ENCODE results near the gene F7.
"Not testable (repeated sequence)": the region's sequence is repeated elsewhere in the genome, so short reads cannot be mapped to it uniquely, and the experiment has no call there.

F7 gene

DNA sequence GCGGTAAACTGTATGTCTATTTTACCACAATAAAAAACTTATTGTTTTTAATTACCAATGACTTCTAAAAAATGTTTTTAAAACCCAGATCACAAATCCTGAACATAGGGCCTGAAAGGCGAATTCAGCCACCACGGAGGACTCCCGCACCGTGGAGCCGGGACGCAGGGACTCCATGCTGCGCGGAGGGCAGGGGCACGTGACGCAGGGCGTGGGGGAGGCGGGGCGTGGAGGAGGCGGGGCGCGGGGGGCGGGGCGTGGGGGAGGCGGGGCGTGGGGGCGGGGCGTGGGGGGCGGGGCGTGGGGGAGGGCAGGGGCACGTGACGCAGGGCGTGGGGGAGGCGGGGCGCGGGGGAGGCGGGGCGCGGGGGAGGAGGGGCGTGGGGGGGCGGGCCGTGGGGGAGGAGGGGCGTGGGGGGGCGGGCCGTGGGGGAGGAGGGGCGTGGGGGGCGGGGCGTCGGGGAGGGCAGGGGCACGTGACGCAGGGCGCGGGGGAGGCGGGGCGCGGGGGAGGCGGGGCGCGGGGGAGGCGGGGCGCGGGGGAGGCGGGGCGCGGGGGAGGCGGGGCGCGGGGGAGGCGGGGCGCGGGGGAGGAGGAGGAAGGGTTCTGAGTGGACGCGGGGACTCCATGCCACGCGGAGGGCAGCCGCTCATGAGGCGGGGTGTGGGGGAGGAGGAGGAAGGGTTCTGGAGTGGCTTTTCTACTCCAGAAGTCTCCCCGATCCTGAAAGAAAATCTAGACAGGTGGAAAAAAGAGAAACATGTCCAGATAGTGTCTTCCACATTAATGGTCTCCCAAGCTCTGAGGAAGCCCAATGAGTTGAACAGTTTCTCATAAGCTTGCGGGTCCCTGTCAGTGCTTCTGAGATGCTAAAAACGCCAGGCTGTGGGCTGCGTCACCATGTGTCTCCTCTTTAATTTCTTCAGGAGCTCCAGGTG, 48.5 kb downstream of the F7 start:
- peak; percentile 61 for DNase-seq

DNA sequence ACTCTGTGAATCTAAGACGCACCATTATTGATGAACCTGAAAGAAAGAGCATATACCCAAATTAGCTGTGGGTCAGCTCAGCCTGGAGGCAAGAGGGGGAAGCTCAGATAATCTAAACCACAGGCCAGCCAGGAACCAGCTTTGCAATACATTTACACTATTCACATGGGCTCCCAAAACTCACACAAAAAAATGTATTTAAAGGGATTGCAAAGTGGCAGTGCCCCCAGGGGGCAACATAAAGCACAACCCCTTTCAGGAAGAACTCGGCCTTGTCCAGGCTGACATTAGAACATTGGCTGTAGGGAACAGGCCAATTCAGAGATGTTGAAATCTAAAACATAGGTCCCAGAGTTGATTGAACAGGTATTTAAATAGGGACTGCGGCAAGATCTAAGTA, 49.6 kb downstream of the F7 start:
- no peak for DNase-seq

DNA sequence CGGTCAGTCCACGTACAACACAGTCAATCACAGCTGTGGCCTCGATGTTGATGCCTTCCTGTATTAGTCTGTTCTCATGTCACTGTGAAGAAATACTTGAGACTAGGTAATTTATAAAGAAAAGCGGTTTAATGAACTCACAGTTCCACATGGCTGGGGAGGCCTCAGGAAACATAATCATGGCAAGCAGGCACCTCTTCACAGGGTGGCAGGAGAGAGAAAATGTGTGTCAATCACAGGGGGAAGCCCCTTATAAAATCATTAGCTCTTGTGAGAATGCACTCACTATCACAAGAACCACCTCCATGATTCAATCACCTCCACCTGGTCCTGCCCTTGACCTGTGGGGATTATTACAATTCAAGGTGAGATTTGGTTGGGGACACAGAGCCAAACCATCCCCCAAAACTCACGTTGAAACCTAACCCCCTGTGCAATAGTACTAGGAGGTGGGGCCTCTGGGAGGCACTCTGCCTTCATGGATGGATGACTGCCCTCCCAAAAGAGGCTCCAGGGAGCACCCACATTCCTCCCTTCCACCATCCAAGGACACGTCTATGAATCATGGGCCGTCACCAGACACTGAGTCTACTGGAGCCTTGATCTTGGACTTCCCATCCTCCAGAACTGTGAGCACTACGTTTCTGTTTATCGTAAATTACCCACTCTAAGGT, 50.5 kb downstream of the F7 start:
- no peak for DNase-seq

DNA sequence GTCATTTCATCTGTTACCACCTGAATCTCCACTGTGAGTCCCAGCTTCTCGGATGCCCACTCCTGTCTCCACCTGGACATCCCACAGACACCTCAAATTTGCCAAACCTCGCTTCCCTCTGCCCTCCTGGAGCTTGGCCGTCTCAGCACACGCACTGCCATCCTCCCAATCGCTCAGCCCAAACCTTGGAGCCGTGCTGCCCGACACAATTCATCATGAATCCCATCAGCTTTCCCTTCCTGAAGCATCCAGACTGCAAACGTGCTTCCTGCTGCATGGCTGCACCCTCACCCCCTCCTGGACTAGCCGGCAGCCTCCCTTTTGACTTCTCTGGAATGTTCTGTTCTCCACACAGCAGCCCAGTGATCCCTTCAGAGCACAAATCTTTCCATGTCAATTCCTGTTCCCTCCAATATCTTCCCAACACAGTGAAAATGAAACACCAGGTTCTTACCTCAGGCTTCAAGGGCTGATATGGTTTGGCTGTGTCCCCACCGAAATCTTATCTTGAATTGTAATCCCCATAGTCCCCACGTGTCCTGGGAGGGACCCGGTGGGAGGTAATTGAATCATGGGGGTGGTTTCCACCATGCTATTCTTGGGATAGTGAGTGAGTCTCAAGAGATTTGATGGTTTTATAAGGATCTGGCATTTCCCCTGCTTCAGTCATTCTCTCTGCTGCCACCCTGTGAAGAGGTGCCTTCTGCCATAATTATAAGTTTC, 51.8 kb downstream of the F7 start:
- DNase-seq, result no peak

DNA sequence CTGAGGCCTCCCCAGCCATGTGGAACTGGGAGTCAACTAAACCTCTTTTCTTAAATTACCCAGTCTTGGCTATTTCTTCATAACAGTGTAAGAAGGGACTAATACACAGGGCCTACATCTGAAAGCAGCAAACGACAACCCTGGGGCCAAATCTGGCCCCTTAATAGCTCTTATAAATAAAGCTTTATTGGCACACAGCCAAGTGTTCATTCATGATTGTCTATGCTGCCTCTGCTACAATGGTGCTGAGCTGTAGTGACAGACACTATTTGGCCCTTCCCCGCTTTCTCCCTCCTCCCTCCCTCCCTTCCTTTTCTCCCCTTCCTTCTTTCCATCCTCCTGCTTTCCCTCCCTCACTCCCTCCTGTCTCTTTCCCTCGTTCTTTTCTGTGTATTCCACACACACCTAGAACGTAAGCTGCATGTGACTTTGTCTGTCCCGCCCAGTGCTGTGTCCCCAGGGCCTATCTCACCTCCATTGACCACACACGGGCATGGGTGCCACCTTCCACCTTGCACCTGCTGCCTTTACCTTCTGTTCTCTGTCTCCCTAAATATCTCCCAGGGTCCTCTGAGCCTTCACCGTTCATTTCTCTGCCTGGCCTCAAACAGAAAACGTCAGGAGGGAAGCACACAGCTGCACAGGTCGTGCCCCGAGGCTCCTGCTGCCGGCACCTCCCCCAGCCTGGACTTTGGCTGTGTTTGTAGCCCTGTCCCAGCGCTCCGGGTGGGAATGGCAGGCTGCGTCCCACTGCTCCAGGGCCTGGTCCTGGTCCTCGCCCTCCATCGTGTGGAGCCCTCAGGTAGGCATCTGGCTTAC, 52.5 kb downstream of the F7 start, which contains the start of gene PROZ:
TSS of gene PROZ (plus strand) at position 720 of the 819 bp plus-strand sequence. CDS start at position 733, 13 bp downstream.
- no peak for DNase-seq

DNA sequence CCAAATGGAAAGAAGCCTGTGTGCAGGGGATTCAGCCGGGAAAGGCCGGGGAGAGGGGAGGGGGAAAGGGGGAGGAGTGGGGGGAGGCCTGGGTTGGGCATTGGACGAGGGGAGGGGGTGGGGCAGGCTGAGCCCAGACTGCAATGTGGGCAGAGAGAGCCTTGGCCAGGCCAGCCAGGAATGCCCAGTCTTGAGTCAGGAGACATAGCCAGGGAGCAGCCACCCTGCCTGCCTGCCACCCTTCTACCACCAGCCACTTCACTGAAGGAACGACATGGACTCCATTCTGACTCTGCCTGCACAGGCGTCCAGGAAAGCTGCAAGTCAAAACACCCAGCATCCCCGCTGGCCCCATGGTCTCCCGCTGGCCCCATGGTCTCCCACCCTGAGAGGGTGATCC, 53.4 kb downstream of the F7 start:
- DNase-seq, result no peak

DNA sequence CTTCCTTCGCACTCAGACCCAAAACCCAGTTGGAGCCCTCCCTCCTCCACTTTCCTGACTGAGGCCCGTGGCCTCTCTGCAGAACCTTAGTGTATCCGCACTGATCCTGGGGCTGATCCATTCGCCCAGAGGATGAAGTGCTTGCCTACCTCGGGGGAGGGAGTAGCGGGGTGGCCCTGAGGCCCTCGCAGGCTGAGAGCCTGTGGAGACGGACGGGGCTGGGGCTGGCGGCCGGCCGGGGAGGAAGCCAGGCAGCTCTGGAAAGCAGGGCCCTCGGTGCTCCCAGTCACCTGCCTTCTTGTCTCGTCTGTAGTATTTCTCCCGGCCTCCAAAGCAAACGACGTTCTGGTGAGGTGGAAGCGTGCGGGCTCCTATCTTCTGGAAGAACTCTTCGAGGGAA, 54.1 kb downstream of the F7 start:
- no peak for DNase-seq

DNA sequence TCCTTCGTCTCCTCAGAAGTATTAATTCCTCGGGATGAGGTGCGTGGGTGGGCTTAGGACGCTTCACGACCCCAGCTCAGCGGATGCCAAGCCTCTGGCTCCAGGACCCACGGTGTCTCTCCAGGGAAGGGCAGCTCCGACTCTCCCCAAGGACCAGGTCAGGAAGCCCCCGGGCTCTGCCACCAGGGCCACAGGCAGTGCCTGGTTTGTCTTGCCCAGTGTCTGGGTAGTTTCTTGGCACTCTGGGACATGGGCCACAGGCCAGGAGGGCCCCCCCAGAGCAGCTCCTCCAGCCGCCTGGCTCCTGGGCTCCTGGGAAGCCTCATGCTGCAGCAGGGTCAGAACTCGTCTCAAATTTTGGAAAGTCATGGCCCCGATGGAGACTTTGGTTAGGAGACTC, 55.4 kb downstream of the F7 start:
- no peak for DNase-seq

DNA sequence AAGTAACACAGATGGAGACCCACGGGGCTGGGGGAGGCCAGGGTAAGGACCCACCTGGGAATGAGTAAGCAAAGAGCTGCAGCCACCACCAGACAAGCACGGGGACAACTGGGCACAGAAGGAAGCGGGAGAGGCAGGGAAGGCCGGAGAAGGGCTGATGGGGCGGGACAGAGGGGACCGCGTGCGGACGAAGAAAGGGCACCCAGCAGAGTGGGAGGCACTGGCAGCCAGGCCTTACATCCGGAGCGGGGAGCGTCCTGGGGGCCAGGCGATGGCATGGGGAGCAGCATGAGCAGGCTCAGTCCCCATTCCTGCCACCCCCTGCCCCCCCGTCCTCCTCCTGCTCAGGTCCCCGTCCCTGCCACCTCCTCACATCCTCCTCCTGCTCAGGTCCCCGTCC, 55.8 kb downstream of the F7 start:
- DNase-seq, result no peak

DNA sequence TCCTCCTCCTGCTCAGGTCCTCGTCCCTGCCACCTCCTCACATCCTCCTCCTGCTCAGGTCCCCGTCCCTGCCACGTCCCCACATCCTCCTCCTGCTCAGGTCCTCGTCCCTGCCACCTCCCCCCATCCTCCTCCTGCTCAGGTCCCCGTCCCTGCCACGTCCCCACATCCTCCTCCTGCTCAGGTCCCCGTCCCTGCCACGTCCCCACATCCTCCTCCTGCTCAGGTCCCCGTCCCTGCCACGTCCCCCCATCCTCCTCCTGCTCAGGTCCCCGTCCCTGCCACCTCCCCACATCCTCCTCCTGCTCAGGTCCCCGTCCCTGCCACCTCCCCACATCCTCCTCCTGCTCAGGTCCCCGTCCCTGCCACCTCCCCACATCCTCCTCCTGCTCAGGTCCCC, 56.4 kb downstream of the F7 start:
- not testable (repeated sequence) for DNase-seq

DNA sequence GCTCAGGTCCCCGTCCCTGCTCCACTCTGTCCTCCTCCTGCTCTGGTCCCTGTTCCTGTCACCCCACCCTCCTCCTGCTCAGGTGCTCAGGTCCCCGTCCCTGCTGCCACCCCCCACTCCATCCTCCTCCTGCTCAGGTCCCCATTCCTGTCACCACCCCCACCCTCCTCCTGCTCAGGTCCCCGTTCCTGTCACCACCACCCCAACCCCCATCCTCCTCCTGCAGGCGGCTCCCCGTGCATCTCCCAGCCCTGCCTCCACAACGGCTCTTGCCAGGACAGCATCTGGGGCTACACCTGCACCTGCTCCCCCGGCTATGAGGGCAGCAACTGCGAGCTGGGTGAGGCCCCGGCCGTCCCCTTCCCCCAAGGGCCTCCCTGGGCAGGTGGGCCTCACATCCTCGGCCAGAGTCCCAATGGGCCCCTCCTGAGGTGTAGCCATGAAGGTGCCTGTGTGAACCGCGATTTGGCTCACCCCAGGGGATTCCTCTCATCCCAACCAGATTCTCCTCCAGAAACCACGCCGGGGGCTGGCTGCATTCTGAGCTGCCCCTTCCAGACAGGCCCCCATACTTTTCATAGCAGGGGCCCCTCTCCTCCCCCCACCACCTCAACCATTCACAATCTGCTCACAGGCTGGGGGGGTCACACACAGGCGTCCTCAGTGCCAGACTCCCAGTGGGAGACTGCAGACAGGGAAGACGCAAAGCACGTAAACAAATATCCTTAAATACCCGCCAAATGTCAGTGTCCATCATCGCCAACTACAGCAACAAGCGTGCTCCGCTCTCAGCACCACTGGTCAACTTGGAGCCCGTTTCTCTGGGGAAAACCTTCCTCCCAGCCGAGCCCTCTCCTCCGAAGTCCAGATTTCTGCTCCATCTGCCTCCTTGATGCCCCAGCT, 57.4 kb downstream of the F7 start:
- DNase-seq, result no peak

DNA sequence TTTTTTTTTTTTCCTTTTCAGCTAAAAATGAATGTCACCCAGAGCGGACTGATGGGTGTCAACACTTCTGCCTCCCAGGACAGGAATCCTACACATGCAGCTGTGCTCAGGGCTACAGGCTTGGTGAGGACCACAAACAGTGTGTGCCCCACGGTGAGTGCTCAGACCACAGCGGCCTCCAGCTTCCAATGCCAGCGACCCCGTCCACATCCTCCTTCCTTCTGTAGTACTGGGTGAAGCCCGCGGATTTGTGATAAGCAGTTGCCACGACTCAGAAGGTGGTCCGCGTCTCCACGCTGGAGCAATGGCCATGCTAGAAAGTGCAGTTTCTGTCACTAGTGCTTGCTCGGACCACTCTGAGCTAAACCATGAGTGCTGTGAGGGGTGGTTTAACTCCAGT, 58.9 kb downstream of the F7 start:
- no peak for DNase-seq

DNA sequence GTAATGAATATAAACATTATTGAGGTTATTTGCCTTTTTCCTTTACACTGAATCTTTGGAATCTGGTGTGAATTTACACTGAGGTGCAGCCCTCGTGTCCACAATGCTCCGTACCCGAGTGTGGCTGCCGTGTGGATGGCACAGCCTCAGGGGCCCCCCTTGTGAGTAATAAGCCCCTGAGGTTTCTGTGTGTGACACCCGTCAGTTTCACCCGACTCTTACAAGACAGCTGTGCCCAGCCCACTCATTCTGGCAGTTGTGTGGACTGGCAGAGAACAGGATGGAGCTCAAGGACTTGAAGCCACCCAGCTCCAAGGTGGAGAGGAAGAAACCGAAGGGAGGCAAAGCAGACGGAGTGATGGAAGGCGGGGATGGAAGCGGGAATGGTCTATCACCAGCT, 60.7 kb downstream of the F7 start:
- DNase-seq, result no peak

DNA sequence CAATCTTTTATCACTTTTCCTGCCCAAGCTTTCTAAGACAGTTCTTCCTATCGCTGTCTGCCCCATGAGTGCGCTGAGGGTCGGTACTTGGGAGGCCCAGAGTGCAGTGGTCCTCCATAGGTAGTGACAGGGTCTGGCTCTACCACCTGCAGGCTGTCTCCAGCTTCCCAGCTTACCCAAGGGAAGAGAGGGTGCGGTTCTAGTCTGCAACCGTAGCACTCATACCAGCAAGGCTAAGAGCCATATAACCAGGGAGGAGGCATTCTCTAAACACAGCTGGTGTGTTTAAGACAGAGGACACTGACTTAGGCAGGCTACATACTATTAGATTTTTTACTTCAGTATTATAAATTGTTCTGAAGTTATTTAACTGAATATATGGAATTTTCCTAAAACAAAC, 61.1 kb downstream of the F7 start:
- DNase-seq, result no peak

DNA sequence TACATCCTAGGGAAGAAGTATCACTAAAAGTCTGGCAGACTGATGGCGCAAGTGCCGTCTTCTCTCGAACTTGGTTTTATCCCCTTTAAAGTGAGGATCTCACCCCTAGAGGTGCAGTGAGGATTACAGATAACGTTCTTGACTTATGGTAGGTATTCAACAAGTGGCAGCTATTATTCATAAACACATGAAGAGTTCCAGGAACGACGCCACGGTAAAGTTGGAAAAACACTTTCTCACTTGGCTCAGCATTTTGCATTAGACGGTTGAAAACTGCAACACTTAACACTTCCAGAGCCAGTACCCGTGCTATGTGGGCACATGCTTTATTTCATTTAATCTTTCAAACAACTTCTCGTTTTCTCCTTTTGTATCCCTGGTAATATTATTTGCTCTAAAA, 61.6 kb downstream of the F7 start:
- no peak for DNase-seq

DNA sequence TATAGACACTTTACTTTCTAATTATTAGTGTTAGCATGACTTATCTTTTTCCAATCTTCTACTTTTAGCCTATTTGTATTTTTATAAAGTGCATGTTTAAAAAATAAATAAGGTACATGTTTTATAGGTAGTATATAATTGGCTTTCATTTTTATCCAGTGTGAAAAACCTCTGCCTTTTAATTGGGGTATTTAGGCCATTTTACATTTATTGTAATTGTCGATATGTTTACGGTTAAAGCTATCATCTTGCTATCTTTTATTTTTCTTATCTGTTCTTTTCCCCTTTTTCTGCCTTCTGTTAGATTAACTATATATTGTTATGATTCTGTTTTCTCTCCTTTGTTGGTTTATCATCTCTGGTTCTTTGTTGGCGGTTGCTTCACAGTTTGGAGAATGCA, 62.0 kb downstream of the F7 start:
- no peak for DNase-seq

DNA sequence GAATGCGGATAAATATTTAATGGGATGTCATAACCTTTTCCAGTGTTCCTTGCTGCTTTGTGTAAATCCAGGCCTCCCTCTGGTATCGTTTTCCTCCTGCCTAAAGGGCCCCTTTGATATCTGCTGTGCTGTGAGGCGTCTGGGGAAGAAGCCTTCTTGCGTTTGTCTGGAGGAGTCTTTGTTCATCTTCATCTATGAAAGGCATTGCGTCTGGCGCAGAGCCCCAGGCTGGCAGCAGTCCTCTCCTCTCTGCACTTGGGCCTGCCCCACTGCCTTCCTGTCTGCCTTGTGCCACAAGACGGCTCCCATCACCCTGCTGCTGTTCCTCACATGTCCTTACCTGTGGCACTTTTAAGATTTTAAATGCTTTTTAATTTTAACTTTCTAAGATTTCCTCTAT, 62.6 kb downstream of the F7 start:
- DNase-seq, result no peak

DNA sequence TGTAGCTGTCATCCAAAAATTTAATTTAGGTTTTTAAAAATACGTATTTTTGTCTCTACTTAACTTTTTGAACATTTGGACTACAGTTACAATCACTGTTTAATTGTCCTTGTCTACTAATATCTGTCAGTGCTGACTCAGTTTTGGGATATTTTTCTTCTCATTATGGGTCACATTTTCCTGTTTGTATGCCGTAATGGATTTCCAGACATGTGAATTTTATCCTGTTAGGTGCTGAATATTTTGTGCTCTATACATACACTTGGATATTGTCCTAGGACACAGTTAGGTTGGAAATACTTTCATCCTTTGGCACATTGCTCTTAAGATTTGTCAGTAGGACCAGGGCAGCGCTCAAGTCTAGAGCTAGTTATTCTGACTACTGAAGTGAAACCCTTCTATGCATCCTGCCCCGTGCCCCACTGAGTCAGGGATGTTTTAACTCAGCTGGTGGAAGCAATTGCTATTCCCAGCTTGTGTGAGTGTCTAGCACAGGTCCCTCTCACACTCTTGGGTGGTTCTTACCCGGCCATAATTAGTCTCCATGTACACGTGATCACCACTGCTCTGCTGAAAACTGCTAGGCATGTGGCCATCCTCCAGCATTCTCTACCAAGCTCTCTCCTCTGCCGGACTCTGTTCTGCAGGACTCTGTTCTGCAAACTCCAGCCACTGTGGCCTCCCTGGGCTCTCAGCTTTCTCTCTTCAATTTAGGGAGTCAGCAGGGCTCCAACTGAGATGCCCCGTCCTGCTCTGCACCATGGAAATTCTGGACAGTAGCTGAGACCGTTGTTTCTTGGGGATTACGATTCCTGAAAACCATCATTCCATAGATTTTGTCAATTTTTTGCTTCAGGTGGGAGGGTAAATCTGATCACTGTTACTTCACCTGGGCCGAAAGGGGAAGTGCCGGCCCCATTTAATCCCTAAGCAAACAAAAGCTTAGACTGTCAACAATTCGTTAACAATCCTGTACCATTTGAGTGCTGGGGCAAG, 64.0 kb downstream of the F7 start:
- DNase-seq, result no peak

Data from right kidney (tissue), 1 donor.